GM12878 (cell line): ENCODE measurements around the gene IRF9. TPM values are rescaled to one million over a fixed set of nuclear protein-coding genes. Genes with fewer than 3 reads are reported as not detected.

ENCODE experiments used
- ASH2L ChIP-seq: fragments of 300-600, 200-600 bp; sonication (generic); IDR thresholded peaks from 2 replicates; pipeline ENCODE4 v1.6.1; 2017; ENCODE audit warnings: low read depth, mild to moderate bottlenecking, borderline replicate concordance
- BCL11A ChIP-seq: IDR thresholded peaks from 2 replicates; pipeline ENCODE4 v1.6.1; 2011; ENCODE audit warnings: low read depth, low read length
- DPF2 ChIP-seq: fragments of 450-650 bp; IDR thresholded peaks from 2 replicates; pipeline ENCODE4 v1.6.1; 2017; ENCODE audit warnings: mild to moderate bottlenecking
- EZH2 ChIP-seq: IDR thresholded peaks from 2 replicates; pipeline ENCODE4 v1.6.1; 2012; ENCODE audit warnings: low read depth, mild to moderate bottlenecking, control low read depth, inconsistent platforms, low read length, borderline replicate concordance; ENCODE audit not compliant: control insufficient read depth
- GATAD2B ChIP-seq: fragments of 450-650 bp; conservative IDR thresholded peaks from 2 replicates; pipeline ENCODE4 v1.6.1; 2017; ENCODE audit warnings: low read depth, mild to moderate bottlenecking, moderate library complexity
- KDM1A ChIP-seq: fragments of 200-600 bp; sonication (generic); IDR thresholded peaks from 2 replicates; pipeline ENCODE4 v1.6.1; 2016; ENCODE audit warnings: borderline replicate concordance
- MYC ChIP-seq: IDR thresholded peaks from 2 replicates; pipeline ENCODE4 v1.6.1; 2011; ENCODE audit warnings: mild to moderate bottlenecking, low read length, moderate library complexity, inconsistent platforms; ENCODE audit not compliant: insufficient read depth, insufficient replicate concordance, insufficient read length, severe bottlenecking
- NFXL1 ChIP-seq: fragments of 450-650 bp; IDR thresholded peaks from 2 replicates; pipeline ENCODE4 v1.6.1; 2017; ENCODE audit warnings: antibody characterized with exemption, mild to moderate bottlenecking, borderline replicate concordance
- PAX5 ChIP-seq: IDR thresholded peaks from 2 replicates; pipeline ENCODE4 v1.6.1; 2011; ENCODE audit warnings: low read depth, low read length, borderline replicate concordance
- POLR2AphosphoS2 ChIP-seq: IDR thresholded peaks from 2 replicates; pipeline ENCODE4 v1.6.1; 2011; ENCODE audit warnings: low read depth, mild to moderate bottlenecking, low read length, improper control_type of control experiment, moderate library complexity
- RAD21 ChIP-seq: IDR thresholded peaks from 2 replicates; pipeline ENCODE4 v1.6.1; 2011; ENCODE audit warnings: mild to moderate bottlenecking, low read depth, low read length, moderate library complexity; ENCODE audit not compliant: insufficient read depth
- SMARCA5 ChIP-seq: fragments of 450-650 bp; IDR thresholded peaks from 2 replicates; pipeline ENCODE4 v1.6.1; 2017; ENCODE audit warnings: mild to moderate bottlenecking
- SMC3 ChIP-seq: IDR thresholded peaks from 2 replicates; pipeline ENCODE4 v1.6.1; 2011; ENCODE audit warnings: low read length, improper control_type of control experiment, borderline replicate concordance
- SREBF1 ChIP-seq: IDR thresholded peaks from 2 replicates; pipeline ENCODE4 v1.6.1; 2012; ENCODE audit warnings: mild to moderate bottlenecking, low read length
- TCF7 ChIP-seq: IDR thresholded peaks from 2 replicates; pipeline ENCODE4 v1.6.1; 2014; ENCODE audit warnings: antibody characterized with exemption, borderline replicate concordance
- WRNIP1 ChIP-seq: IDR thresholded peaks from 2 replicates; pipeline ENCODE4 v1.6.1; 2011; ENCODE audit warnings: low read depth, low read length, improper control_type of control experiment, borderline replicate concordance
- YY1 ChIP-seq: IDR thresholded peaks from 2 replicates; pipeline ENCODE4 v1.6.1; 2011; ENCODE audit warnings: low read depth, mild to moderate bottlenecking, low read length
- ZNF207 ChIP-seq: fragments of 450-650 bp; IDR thresholded peaks from 2 replicates; pipeline ENCODE4 v1.6.1; 2014; ENCODE audit warnings: antibody characterized with exemption, mild to moderate bottlenecking, borderline replicate concordance
- polyA plus RNA-seq, 11 experiments: library from polyadenylated mRNA; depleted of rRNA in 4 of 11; unstranded in 6 of 11; stranded (reverse) in 5 of 11; fragments of >200 nt; fragmentation: Nextera tagmentation in 4 of 11; fragmentation: Illumina TruSeq in 1 of 11; extraction: Ambion mirVana in 4 of 11; extraction: Trizol in 1 of 11; gene quantifications; 1 replicate in 1 of 11; 2 replicates in 10 of 11; pipeline versions ENCODE4 v1.2.1 to v1.2.3, GENCODE V29; 2011 to 2016; ENCODE audit warnings: inconsistent platforms in 2 of 11, missing spikeins in 2 of 11, low read depth in 1 of 11
- total RNA-seq, 4 experiments: library from RNA; depleted of rRNA in 3 of 4; stranded (reverse); fragments of >200 nt in 3 of 4; fragmentation: Illumina TruSeq in 1 of 4; extraction: Trizol in 1 of 4; gene quantifications; 2 replicates each; pipeline versions ENCODE4 v1.2.1 to v1.2.3, GENCODE V29; 2013 to 2021
- TF ChIP-seq, protein P1 (sequence below): fragments of 450-650 bp; IDR thresholded peaks from 2 replicates; pipeline ENCODE4 v1.6.1; 2017; ENCODE audit warnings: mild to moderate bottlenecking, moderate library complexity
- TF ChIP-seq, protein P2 (sequence below): IDR thresholded peaks from 2 replicates; pipeline ENCODE4 v1.6.1; 2012; ENCODE audit warnings: low read depth, low read length, improper control_type of control experiment
- TF ChIP-seq, protein P3 (sequence below): fragments of 450-650 bp; IDR thresholded peaks from 2 replicates; pipeline ENCODE4 v1.6.1; 2016; ENCODE audit warnings: mild to moderate bottlenecking
- TF ChIP-seq, protein P4 (sequence below): IDR thresholded peaks from 2 replicates; pipeline ENCODE4 v1.6.1; 2011; ENCODE audit warnings: borderline replicate concordance, low read depth, mild to moderate bottlenecking, moderate library complexity, mixed read lengths, low read length; ENCODE audit not compliant: insufficient read depth; ENCODE audit errors: extremely low read length

Gene IRF9
- total and polyA plus RNA-seq, 10 of the 15 experiments (the other 5 are each of a cell fraction or from before 2014, with no cell fraction given) = 47.6 to 234 (median 148) TPM

DNA sequence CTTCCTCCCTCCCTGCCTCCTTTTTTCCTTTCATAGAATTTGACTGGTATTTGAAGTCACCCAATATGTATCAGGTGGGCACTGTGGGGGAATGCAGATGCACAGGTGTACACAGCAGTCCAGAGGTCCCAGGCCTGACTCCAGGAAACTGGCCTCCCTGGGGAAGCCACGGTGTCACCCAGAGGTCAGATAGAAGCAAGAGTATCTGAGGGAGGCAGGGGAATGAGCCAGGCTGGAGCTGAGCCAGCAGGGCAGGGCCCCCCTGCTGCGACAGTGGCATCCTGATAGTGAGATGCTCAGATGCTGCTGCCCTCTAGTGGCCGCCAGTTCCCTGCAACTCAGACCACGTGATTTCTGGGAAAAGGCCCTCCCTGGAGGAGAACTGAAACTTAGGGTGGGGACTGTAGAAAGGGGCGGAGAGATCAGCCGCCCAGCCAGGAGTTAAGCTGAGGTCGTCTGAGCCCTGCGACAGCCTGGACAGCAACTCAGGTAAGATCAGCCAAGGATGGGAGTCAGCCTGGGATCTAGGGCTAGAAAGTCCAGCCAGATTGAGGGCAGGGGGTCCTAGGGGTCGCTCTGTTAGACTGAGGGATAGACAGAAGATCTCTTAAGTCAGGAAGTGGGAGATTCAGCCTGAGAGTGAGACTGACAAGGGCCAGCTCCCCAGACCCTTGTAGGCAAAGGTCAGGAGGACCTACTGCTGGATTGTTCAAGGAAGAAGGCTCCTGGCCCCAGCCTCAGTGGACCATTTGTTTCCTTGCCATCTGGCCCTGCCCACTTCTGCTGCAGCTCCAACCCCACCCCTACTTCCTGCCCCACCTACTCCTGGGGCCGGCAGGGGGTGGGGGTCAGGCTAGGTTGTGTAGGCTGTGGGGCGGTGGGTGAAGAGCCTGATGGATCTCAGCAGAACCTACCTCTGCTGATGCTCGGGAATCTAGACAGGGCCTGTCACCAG, at the start of gene IRF9 (continued):
- TF ChIP-seq RAD21 = peak; percentile 65
- TF ChIP-seq ASH2L = no peak
- TF ChIP-seq EZH2 = no peak
- TF ChIP-seq, protein P1, sequence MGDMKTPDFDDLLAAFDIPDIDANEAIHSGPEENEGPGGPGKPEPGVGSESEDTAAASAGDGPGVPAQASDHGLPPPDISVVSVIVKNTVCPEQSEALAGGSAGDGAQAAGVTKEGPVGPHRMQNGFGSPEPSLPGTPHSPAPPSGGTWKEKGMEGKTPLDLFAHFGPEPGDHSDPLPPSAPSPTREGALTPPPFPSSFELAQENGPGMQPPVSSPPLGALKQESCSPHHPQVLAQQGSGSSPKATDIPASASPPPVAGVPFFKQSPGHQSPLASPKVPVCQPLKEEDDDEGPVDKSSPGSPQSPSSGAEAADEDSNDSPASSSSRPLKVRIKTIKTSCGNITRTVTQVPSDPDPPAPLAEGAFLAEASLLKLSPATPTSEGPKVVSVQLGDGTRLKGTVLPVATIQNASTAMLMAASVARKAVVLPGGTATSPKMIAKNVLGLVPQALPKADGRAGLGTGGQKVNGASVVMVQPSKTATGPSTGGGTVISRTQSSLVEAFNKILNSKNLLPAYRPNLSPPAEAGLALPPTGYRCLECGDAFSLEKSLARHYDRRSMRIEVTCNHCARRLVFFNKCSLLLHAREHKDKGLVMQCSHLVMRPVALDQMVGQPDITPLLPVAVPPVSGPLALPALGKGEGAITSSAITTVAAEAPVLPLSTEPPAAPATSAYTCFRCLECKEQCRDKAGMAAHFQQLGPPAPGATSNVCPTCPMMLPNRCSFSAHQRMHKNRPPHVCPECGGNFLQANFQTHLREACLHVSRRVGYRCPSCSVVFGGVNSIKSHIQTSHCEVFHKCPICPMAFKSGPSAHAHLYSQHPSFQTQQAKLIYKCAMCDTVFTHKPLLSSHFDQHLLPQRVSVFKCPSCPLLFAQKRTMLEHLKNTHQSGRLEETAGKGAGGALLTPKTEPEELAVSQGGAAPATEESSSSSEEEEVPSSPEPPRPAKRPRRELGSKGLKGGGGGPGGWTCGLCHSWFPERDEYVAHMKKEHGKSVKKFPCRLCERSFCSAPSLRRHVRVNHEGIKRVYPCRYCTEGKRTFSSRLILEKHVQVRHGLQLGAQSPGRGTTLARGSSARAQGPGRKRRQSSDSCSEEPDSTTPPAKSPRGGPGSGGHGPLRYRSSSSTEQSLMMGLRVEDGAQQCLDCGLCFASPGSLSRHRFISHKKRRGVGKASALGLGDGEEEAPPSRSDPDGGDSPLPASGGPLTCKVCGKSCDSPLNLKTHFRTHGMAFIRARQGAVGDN = no peak; the same call in 1 of the 2 replicates
- peak; percentile 95 for TF ChIP-seq ZNF207
- TF ChIP-seq SREBF1 = no peak
- TF ChIP-seq WRNIP1 = peak; percentile 8; the same call in 1 of the 2 replicates
- peak; percentile 62 for TF ChIP-seq DPF2
- peak; percentile 62; the same call in 1 of the 2 replicates for TF ChIP-seq SMC3
- TF ChIP-seq MYC = no peak
- TF ChIP-seq KDM1A = no peak
- TF ChIP-seq TCF7 = peak; percentile 41; the same call in 1 of the 2 replicates
- peak; percentile 90 for TF ChIP-seq SMARCA5
- TF ChIP-seq, protein P2, sequence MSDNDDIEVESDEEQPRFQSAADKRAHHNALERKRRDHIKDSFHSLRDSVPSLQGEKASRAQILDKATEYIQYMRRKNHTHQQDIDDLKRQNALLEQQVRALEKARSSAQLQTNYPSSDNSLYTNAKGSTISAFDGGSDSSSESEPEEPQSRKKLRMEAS = peak; percentile 65
- TF ChIP-seq, protein P3, sequence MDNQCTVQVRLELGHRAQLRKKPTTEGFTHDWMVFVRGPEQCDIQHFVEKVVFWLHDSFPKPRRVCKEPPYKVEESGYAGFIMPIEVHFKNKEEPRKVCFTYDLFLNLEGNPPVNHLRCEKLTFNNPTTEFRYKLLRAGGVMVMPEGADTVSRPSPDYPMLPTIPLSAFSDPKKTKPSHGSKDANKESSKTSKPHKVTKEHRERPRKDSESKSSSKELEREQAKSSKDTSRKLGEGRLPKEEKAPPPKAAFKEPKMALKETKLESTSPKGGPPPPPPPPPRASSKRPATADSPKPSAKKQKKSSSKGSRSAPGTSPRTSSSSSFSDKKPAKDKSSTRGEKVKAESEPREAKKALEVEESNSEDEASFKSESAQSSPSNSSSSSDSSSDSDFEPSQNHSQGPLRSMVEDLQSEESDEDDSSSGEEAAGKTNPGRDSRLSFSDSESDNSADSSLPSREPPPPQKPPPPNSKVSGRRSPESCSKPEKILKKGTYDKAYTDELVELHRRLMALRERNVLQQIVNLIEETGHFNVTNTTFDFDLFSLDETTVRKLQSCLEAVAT = peak; percentile 89; the same call in 1 of the 2 replicates
- TF ChIP-seq BCL11A = no peak
- 0 out of 2 replicates have a peak, but pooled peaks have one; percentile 41 for TF ChIP-seq GATAD2B
- TF ChIP-seq PAX5 = peak; percentile 55; the same call in 1 of the 2 replicates
- peak; percentile 38 for TF ChIP-seq YY1
- TF ChIP-seq, protein P4, sequence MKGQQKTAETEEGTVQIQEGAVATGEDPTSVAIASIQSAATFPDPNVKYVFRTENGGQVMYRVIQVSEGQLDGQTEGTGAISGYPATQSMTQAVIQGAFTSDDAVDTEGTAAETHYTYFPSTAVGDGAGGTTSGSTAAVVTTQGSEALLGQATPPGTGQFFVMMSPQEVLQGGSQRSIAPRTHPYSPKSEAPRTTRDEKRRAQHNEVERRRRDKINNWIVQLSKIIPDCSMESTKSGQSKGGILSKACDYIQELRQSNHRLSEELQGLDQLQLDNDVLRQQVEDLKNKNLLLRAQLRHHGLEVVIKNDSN = peak; percentile 95
- TF ChIP-seq NFXL1 = no peak
- TF ChIP-seq POLR2AphosphoS2 = peak; percentile 97
